NB4 (cell line): ENCODE measurements around the gene RASAL2.

Source experiments
- DNase-seq: peaks from one replicate; pipeline ENCODE4 v3.0.0; 2010; ENCODE audit warnings: low read depth
- H3K4me3 ChIP-seq: one replicate; pipeline ENCODE4 v1.5.1; 2011; ENCODE audit warnings: mild to moderate bottlenecking, low read depth, low read length, moderate library complexity
- CTCF ChIP-seq: IDR thresholded peaks from one replicate; pipeline ENCODE4 v1.5.1; 2012; ENCODE audit warnings: low read depth, low read length
- MAX ChIP-seq: IDR thresholded peaks from 2 replicates; pipeline ENCODE4 v1.6.1; 2011; ENCODE audit warnings: low read depth, low read length
- MYC ChIP-seq: IDR thresholded peaks from 2 replicates; pipeline ENCODE4 v1.6.1; 2011; ENCODE audit warnings: low read depth, low read length
- POLR2A ChIP-seq: IDR thresholded peaks from 2 replicates; pipeline ENCODE4 v1.6.1; 2011; ENCODE audit warnings: mild to moderate bottlenecking; ENCODE audit not compliant: insufficient read length; ENCODE audit errors: extremely low read depth

Gene RASAL2

GRCh38 chr1:178467837-178468236 lies 373.9 kb downstream of the RASAL2 start:
- no peak for DNase-seq
- no peak overlapping the region for H3K4me3 ChIP-seq
- TF ChIP-seq CTCF, result no peak
- no peak for TF ChIP-seq MYC
- no peak for TF ChIP-seq MAX
- TF ChIP-seq POLR2A, result no peak

GRCh38 chr1:178470411-178470960 lies 376.6 kb downstream of the RASAL2 start:
- TF ChIP-seq MYC, result no peak
- TF ChIP-seq MAX, result no peak
- no peak for TF ChIP-seq POLR2A
- TF ChIP-seq CTCF, result no peak
- no peak overlapping the region for H3K4me3 ChIP-seq
- no peak for DNase-seq

GRCh38 chr1:178472531-178472930 lies 378.6 kb downstream of the RASAL2 start:
- TF ChIP-seq CTCF (no peak), MYC (no peak), MAX (no peak), POLR2A (no peak)
- H3K4me3 ChIP-seq, result no peak overlapping the region
- DNase-seq, result no peak

GRCh38 chr1:178477373-178477772 lies 383.5 kb downstream of the RASAL2 start:
- DNase-seq, result no peak

GRCh38 chr1:178477841-178478240 lies 383.9 kb downstream of the RASAL2 start:
- no peak overlapping the region for H3K4me3 ChIP-seq
- TF ChIP-seq POLR2A, result no peak
- TF ChIP-seq MYC, result no peak
- TF ChIP-seq CTCF, result no peak
- no peak for TF ChIP-seq MAX
- DNase-seq, result no peak

More at GRCh38 chr1:178477373-178477772, 383.5 kb downstream of the RASAL2 start:
- H3K4me3 ChIP-seq, result no peak overlapping the region
- no peak for TF ChIP-seq MAX
- no peak for TF ChIP-seq CTCF
- TF ChIP-seq MYC, result no peak
- no peak for TF ChIP-seq POLR2A
